ENCODE measurements around the gene DYNLRB1. TPM values are rescaled to one million over a fixed set of nuclear protein-coding genes. Genes with fewer than 3 reads are reported as not detected.

The DYNLRB1 gene
- total and polyA plus RNA-seq, 4 donors: 15.8 to 66.9 (median 44.8) TPM

GRCh38 chr20:34560614-34561013, 44.4 kb downstream of the DYNLRB1 start:
- no peak overlapping the region for H3K9ac ChIP-seq (ENCODE audit: low read depth in 1 of 2, low read length in 2 of 2)
- WGBS: 96% methylated on average over 7 of the region's 7 CpGs
- no peaks in the 10 kb centered on the region for H3K9me3 ChIP-seq (ENCODE audit: control insufficient read depth in 4 of 4, low read length in 3 of 4)
- no peaks in the 10 kb centered on the region for H3K36me3 ChIP-seq (ENCODE audit: control insufficient read depth in 4 of 4, insufficient read depth in 3 of 4, low read depth in 1 of 4, low read length in 3 of 4)
- H3K27me3 ChIP-seq (ENCODE audit: control insufficient read depth in 4 of 4, insufficient read depth in 4 of 4, low read length in 3 of 4): no peaks in the 10 kb centered on the region
- DNase-seq (ENCODE audit: low spot score): no peak
- no peak overlapping the region for H3K27ac ChIP-seq (ENCODE audit: low read depth in 1 of 2, low read length in 2 of 2)
- H3K4me3 ChIP-seq (ENCODE audit: low read depth in 1 of 3, low read length in 3 of 3): no peak overlapping the region
- H3K4me1 ChIP-seq (ENCODE audit: control insufficient read depth in 4 of 4, insufficient read depth in 4 of 4, low read length in 3 of 4): peaks cover 8 to 12% (median 12%) of the 10 kb centered on the region in 4 donors
- TF ChIP-seq RXRA (IDR thresholded peaks at IDR 0.05) (no peak), CTCF (IDR thresholded peaks at IDR 0.05; ENCODE audit: low read depth, low read length, missing input control) (no peak), REST (IDR thresholded peaks at IDR 0.05) (no peak), SP1 (IDR thresholded peaks at IDR 0.05) (no peak), GABPA (IDR thresholded peaks at IDR 0.05 in 1 of 2, conservative IDR thresholded peaks at IDR 0.05 in 1 of 2) (no peak), ATF3 (IDR thresholded peaks at IDR 0.05) (no peak), YY1 (IDR thresholded peaks at IDR 0.05) (no peak), JUND (IDR thresholded peaks at IDR 0.05) (no peak), HNF4A (conservative IDR thresholded peaks at IDR 0.05) (no peak), RAD21 (IDR thresholded peaks at IDR 0.05) (no peak), HNF4G (IDR thresholded peaks at IDR 0.05) (no peak), TAF1 (conservative IDR thresholded peaks at IDR 0.05) (no peak), ZBTB33 (IDR thresholded peaks at IDR 0.05) (no peak), EGR1 (IDR thresholded peaks at IDR 0.05; ENCODE audit: low read depth in 2 of 2) (no peak), FOXA2 (IDR thresholded peaks at IDR 0.05) (no peak), NR2F2 (IDR thresholded peaks at IDR 0.05) (no peak), MAX (IDR thresholded peaks at IDR 0.05) (no peak), FOXA1 (IDR thresholded peaks at IDR 0.05) (no peak)
